Measurements from ENCODE around the gene SEMA3B.

Gene SEMA3B

GRCh38 chr3:50241163-50241562, 27.8 kb upstream of the SEMA3B start:
- TF ChIP-seq CTCF (IDR thresholded peaks at IDR 0.05), result no peak

GRCh38 chr3:50241713-50242380, 27.1 kb upstream of the SEMA3B start:
- no peak for TF ChIP-seq CTCF (IDR thresholded peaks at IDR 0.05)

GRCh38 chr3:50242381-50242770, 26.6 kb upstream of the SEMA3B start:
- TF ChIP-seq CTCF (IDR thresholded peaks at IDR 0.05), result no peak

- TF ChIP-seq CTCF (IDR thresholded peaks at IDR 0.05), result no peak
Measured at GRCh38 chr3:50242851-50243542, 25.9 kb upstream of the SEMA3B start.

- no peak for TF ChIP-seq CTCF (IDR thresholded peaks at IDR 0.05)
Measured at GRCh38 chr3:50243543-50243895, 25.4 kb upstream of the SEMA3B start.

GRCh38 chr3:50245251-50245745, 23.6 kb upstream of the SEMA3B start:
- TF ChIP-seq CTCF (IDR thresholded peaks at IDR 0.05), result no peak

- TF ChIP-seq CTCF (IDR thresholded peaks at IDR 0.05), result peak; percentile 98
Measured at GRCh38 chr3:50245831-50246516, 23.0 kb upstream of the SEMA3B start.

Measured in LNCAP (cell line).